SK-N-SH (cell line): ENCODE measurements around the gene G3BP1. TPM values are rescaled to one million over a fixed set of nuclear protein-coding genes. Genes with fewer than 3 reads are reported as not detected.

Source experiments
- CTCF ChIA-PET: fragments of 300-600, 350-600 bp; formaldehyde crosslinking; extraction: SDS; loops from one replicate; lab custom pipeline; 2021; lab: Yijun Ruan, JAX
- POLR2A ChIA-PET: fragments of 350-600 bp; sonication (Branson Sonifier 250); formaldehyde crosslinking; extraction: SDS; loops from one replicate; lab custom pipeline; 2020; ENCODE audit warnings: antibody characterized with exemption, inconsistent platforms; lab: Yijun Ruan, JAX
- DNase-seq: peaks from one replicate; pipeline ENCODE4 v3.0.0; 2012
- H2AFZ ChIP-seq: fragments of 200-600 bp; sonication (generic); 2 replicates; pipeline ENCODE4 v1.8.1; 2016; ENCODE audit warnings: antibody characterized with exemption, mild to moderate bottlenecking, low read depth
- H3F3A ChIP-seq: fragments of 200-600 bp; sonication (generic); replicated peaks from 2 replicates; pipeline ENCODE3; 2016; ENCODE audit warnings: antibody characterized with exemption, mild to moderate bottlenecking; ENCODE audit not compliant: insufficient read depth
- H3K27ac ChIP-seq, 2 experiments: fragments of 200-500 bp in 1 of 2; fragments of 200-600 bp in 1 of 2; sonication (Bioruptor generic) in 1 of 2; sonication (generic), shearing (Covaris generic) in 1 of 2; 2 replicates each; pipeline versions ENCODE4 v1.5.1 to v1.6.1; 2014 to 2016; ENCODE audit warnings: low read depth in 2 of 2, inconsistent platforms in 1 of 2, low read length in 1 of 2, mild to moderate bottlenecking in 1 of 2, mixed read lengths in 1 of 2
- H3K27me3 ChIP-seq: fragments of 200-600 bp; sonication (generic), shearing (Covaris generic); 2 replicates; pipeline ENCODE4 v1.6.1; 2016; ENCODE audit warnings: mixed run types; ENCODE audit not compliant: insufficient read depth
- H3K36me3 ChIP-seq, 2 experiments: fragments of 200-500 bp in 1 of 2; fragments of 200-600 bp in 1 of 2; sonication (Bioruptor generic) in 1 of 2; sonication (generic) in 1 of 2; replicated peaks in 1 of 2; 2 replicates each; pipeline versions ENCODE3 to v1.5.1; 2014 to 2016; ENCODE audit warnings: low read length in 1 of 2, mild to moderate bottlenecking in 1 of 2; ENCODE audit not compliant: insufficient read depth in 2 of 2, control insufficient read depth in 1 of 2
- H3K4me1 ChIP-seq, 2 experiments: fragments of 200-500 bp in 1 of 2; fragments of 200-600 bp in 1 of 2; sonication (Bioruptor generic) in 1 of 2; sonication (generic), shearing (Covaris generic) in 1 of 2; 2 replicates each; pipeline versions ENCODE4 v1.5.1 to v1.6.1; 2014 to 2016; ENCODE audit warnings: low read depth in 1 of 2, low read length in 1 of 2, mixed run types in 1 of 2; ENCODE audit not compliant: insufficient read depth in 2 of 2, control insufficient read depth in 1 of 2
- H3K4me2 ChIP-seq: fragments of 200-600 bp; sonication (generic), shearing (Covaris generic); 2 replicates; pipeline ENCODE4 v1.6.1; 2017; ENCODE audit warnings: mixed run types
- H3K4me3 ChIP-seq, 2 experiments: fragments of 200-500 bp in 1 of 2; fragments of 200-600 bp in 1 of 2; sonication (Bioruptor generic) in 1 of 2; sonication (generic), shearing (Covaris generic) in 1 of 2; 2 replicates each; pipeline versions ENCODE4 v1.5.1 to v1.8.1; 2014 to 2016; ENCODE audit warnings: low read depth in 2 of 2, inconsistent platforms in 1 of 2, low read length in 1 of 2, mild to moderate bottlenecking in 1 of 2, mixed read lengths in 1 of 2, moderate library complexity in 1 of 2
- H3K79me2 ChIP-seq: fragments of 200-600 bp; sonication (generic); 2 replicates; pipeline ENCODE4 v1.8.1; 2017; ENCODE audit warnings: mild to moderate bottlenecking; ENCODE audit not compliant: insufficient read depth
- H3K9ac ChIP-seq: fragments of 200-600 bp; sonication (generic); 2 replicates; pipeline ENCODE4 v1.6.1; 2017; ENCODE audit warnings: mixed run types
- H3K9me2 ChIP-seq: fragments of 200-600 bp; sonication (generic); 2 replicates; pipeline ENCODE4 v1.6.1; 2017; ENCODE audit warnings: mixed run types
- H3K9me3 ChIP-seq: fragments of 200-600 bp; sonication (generic); 2 replicates; pipeline ENCODE4 v1.6.1; 2017; ENCODE audit warnings: mixed run types, mild to moderate bottlenecking, moderate library complexity
- H4K20me1 ChIP-seq: fragments of 200-600 bp; sonication (generic); 2 replicates; pipeline ENCODE4 v1.6.1; 2017; ENCODE audit warnings: mild to moderate bottlenecking, mixed run types; ENCODE audit not compliant: insufficient read depth
- GABPA ChIP-seq: IDR thresholded peaks from 2 replicates; pipeline ENCODE4 v1.4.0; 2012; ENCODE audit warnings: low read depth, mild to moderate bottlenecking
- MEF2A ChIP-seq: IDR thresholded peaks from 2 replicates; pipeline ENCODE4 v1.4.0; 2012; ENCODE audit warnings: low read depth, borderline replicate concordance
- RAD21 ChIP-seq: IDR thresholded peaks from 2 replicates; pipeline ENCODE4 v1.6.1; 2012; ENCODE audit warnings: mild to moderate bottlenecking, low read length
- SMC3 ChIP-seq: IDR thresholded peaks from 2 replicates; pipeline ENCODE4 v1.6.1; 2012; ENCODE audit warnings: low read depth, low read length, improper control_type of control experiment
- USF1 ChIP-seq: IDR thresholded peaks from 2 replicates; pipeline ENCODE4 v1.4.0; 2012; ENCODE audit warnings: low read depth, borderline replicate concordance
- WGBS: methylation state at CpG from one replicate; pipeline ENCODE4 v1.1.6; 2017; ENCODE audit warnings: low lambda C conversion rate; 5-methylcytosine and 5-hydroxymethylcytosine counted together
- polyA plus RNA-seq, 3 experiments: library from polyadenylated mRNA; depleted of rRNA; stranded (reverse); fragments of >200 nt; gene quantifications; 2 replicates each; pipeline ENCODE4 v1.2.3, GENCODE V29; 2012
- TF ChIP-seq, protein P1 (sequence below): fragments of 150-350 bp; IDR thresholded peaks from 2 replicates; pipeline ENCODE4 v1.6.1; 2017; ENCODE audit warnings: antibody characterized with exemption, low read length, low read depth, borderline replicate concordance
- TF ChIP-seq, protein P2 (sequence below): fragments of 200-600 bp; sonication (generic); IDR thresholded peaks from 2 replicates; pipeline ENCODE4 v1.6.1; 2017; ENCODE audit warnings: antibody characterized with exemption, mild to moderate bottlenecking, moderate library complexity

G3BP1 gene
- polyA plus RNA-seq, 1 of the 3 experiments (the other 2 are of a cell fraction): 21.7 TPM

DNA sequence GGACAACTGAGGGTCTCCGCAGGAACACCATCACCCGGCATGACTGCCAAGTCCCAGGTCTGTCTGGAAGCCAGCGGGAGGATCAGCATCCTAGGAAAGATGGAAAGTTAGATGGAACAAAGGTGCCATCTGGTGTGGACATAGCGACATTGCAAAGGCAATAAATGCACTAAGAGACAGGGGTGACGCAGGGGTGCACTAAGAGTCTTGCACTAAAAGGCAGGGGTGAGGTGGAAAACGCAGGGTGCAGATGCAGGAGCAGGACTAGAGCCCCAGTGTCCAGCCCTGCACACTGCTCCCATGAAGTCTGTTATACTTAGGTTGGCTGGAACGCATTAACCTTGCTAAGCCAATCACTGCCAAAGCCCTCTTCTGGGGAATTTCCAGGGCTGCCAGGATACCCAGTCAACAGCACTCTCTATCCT lies 28.9 kb upstream of the G3BP1 start:
- peak overlapping the region in 1 of 2 experiments; percentile 100; a peak in 2 of 4 replicates for H3K27ac ChIP-seq
- peaks cover 7 to 12% of the 10 kb centered on the region in 2 experiments for H3K36me3 ChIP-seq
- POLR2A ChIA-PET: no interaction called here
- H3K4me3 ChIP-seq: no peak overlapping the region
- H3K4me2 ChIP-seq: no peak overlapping the region
- H3K27me3 ChIP-seq: no peaks in the 10 kb centered on the region
- H3K9me2 ChIP-seq: no peaks in the 10 kb centered on the region
- H3K79me2 ChIP-seq: peaks cover 13% of the 10 kb centered on the region
- no peaks in the 10 kb centered on the region for H4K20me1 ChIP-seq
- H3K9ac ChIP-seq: no peak overlapping the region
- no peaks in the 10 kb centered on the region for H3K9me3 ChIP-seq
- CTCF ChIA-PET: interaction anchor here (0.8 to 17.0 kb wide), 12 partner anchors 9 to 237 kb away, joined by 3 to 375 read pairs (median 10); partner anchors contain the start of gene ATOX1
- no peak overlapping the region for H2AFZ ChIP-seq
- peaks cover 74% of the 10 kb centered on the region for H3F3A ChIP-seq
- TF ChIP-seq SMC3: peak; percentile 78
- no peak for TF ChIP-seq USF1
- TF ChIP-seq, protein P1, sequence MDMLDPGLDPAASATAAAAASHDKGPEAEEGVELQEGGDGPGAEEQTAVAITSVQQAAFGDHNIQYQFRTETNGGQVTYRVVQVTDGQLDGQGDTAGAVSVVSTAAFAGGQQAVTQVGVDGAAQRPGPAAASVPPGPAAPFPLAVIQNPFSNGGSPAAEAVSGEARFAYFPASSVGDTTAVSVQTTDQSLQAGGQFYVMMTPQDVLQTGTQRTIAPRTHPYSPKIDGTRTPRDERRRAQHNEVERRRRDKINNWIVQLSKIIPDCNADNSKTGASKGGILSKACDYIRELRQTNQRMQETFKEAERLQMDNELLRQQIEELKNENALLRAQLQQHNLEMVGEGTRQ: no peak
- TF ChIP-seq, protein P2, sequence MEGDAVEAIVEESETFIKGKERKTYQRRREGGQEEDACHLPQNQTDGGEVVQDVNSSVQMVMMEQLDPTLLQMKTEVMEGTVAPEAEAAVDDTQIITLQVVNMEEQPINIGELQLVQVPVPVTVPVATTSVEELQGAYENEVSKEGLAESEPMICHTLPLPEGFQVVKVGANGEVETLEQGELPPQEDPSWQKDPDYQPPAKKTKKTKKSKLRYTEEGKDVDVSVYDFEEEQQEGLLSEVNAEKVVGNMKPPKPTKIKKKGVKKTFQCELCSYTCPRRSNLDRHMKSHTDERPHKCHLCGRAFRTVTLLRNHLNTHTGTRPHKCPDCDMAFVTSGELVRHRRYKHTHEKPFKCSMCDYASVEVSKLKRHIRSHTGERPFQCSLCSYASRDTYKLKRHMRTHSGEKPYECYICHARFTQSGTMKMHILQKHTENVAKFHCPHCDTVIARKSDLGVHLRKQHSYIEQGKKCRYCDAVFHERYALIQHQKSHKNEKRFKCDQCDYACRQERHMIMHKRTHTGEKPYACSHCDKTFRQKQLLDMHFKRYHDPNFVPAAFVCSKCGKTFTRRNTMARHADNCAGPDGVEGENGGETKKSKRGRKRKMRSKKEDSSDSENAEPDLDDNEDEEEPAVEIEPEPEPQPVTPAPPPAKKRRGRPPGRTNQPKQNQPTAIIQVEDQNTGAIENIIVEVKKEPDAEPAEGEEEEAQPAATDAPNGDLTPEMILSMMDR: peak; percentile 75
- peak; percentile 83 for TF ChIP-seq RAD21
- TF ChIP-seq, all 33 proteins: peak for 3
- WGBS: 56% methylated on average over 7 of the region's 7 CpGs
- peaks cover 24 to 41% of the 10 kb centered on the region in 2 experiments; a peak in 3 of 4 replicates for H3K4me1 ChIP-seq
- DNase-seq: peak; percentile 62

DNA sequence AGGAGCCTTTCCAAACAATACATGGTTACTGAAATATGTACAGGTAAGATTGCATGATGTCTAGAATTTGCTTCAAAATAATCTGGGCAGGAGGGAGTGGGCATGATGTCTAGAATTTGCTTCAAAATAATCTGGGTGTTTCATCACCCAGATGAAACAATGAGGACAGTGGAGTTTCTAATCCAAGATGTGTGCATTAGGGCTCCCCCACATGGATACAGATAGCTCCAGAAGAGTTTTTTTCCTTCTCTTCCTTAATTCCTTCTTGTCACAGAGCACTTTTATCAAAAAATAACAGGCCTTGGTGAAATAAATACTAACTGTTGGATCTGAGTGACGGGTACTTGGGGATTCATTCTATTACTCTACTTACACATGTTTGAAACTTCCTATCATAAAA lies 28.2 kb upstream of the G3BP1 start:
- H3K27ac ChIP-seq: peak overlapping the region in 1 of 2 experiments; percentile 35; a peak in 2 of 4 replicates
- peaks cover 24 to 38% of the 10 kb centered on the region in 2 experiments; a peak in 3 of 4 replicates for H3K4me1 ChIP-seq
- H3K4me3 ChIP-seq: no peak overlapping the region
- H4K20me1 ChIP-seq: no peaks in the 10 kb centered on the region
- H3K27me3 ChIP-seq: no peaks in the 10 kb centered on the region
- 97% methylated on average over 1 of the region's 1 CpG for WGBS
- no peaks in the 10 kb centered on the region for H3K9me2 ChIP-seq
- peaks cover 7 to 10% of the 10 kb centered on the region in 2 experiments for H3K36me3 ChIP-seq
- no peak overlapping the region for H2AFZ ChIP-seq
- H3K9me3 ChIP-seq: no peaks in the 10 kb centered on the region
- TF ChIP-seq, protein P2: no peak; the same call in 1 of the 2 replicates
- TF ChIP-seq USF1 (no peak), GABPA (no peak), MEF2A (no peak)
- H3F3A ChIP-seq: peaks cover 68% of the 10 kb centered on the region
- ChIA-PET POLR2A (no interaction called here), CTCF (interaction anchor here (1.5 to 17.0 kb wide), 6 partner anchors 9 to 296 kb away, joined by 7 to 375 read pairs (median 58); partner anchors contain the start of genes ATOX1 and SLC36A1)
- H3K4me2 ChIP-seq: no peak overlapping the region
- no peak for DNase-seq
- H3K79me2 ChIP-seq: peaks cover 20% of the 10 kb centered on the region; the same call in 1 of the 2 replicates
- H3K9ac ChIP-seq: no peak overlapping the region
